ENCODE data around the gene AOPEP. TPM values are rescaled to one million over a fixed set of nuclear protein-coding genes. Genes with fewer than 3 reads are reported as not detected.

Gene AOPEP
- total and polyA plus RNA-seq, 12 donors, result 110 to 250 (median 161) TPM

GRCh38 chr9:95065224-95065623 is 338.7 kb downstream of the AOPEP start:
- Histone ChIP-seq H3K9me3 (no peaks in the 10 kb centered on the region), H3K27me3 (no peaks in the 10 kb centered on the region), H3K36me3 (peaks cover 0 to 98% (median 52%) of the 10 kb centered on the region in 9 donors), H3K27ac (peak overlapping the region; percentile 6 to 72 (median 54)), H3K4me3 (no peak overlapping the region), H3K4me1 (peaks cover 46 to 100% (median 100%) of the 10 kb centered on the region in 9 donors)
- WGBS, 2 donors, result 43 to 49% methylated on average over 11 of the region's 11 CpGs
- no peak for TF ChIP-seq CTCF (IDR thresholded peaks at IDR 0.05)
- DNase-seq, result no peak
- intact Hi-C loops (cut with DNase I), result loop anchor here in 1 of 10 donors (5.0 kb wide), 1 partner anchor 38 kb away; no protein-coding TSS in a partner anchor
- peak in 7 of 8 donors; percentile 16 to 80 (median 42) for ATAC-seq

GRCh38 chr9:95067057-95067456 is 340.6 kb downstream of the AOPEP start:
- peaks cover 0 to 96% (median 45%) of the 10 kb centered on the region in 9 donors for H3K36me3 ChIP-seq
- no peak for TF ChIP-seq CTCF (IDR thresholded peaks at IDR 0.05)
- ATAC-seq, result no peak

GRCh38 chr9:95067897-95068296 is 341.4 kb downstream of the AOPEP start:
- H3K27ac ChIP-seq, result peak overlapping the region in 2 of 10 donors; percentile 16 to 51
- ATAC-seq (no peak), DNase-seq (no peak)
- no peak for TF ChIP-seq CTCF (IDR thresholded peaks at IDR 0.05)
- no peak overlapping the region for H3K4me3 ChIP-seq
- WGBS, 2 donors, result 41% methylated on average over 2 of the region's 2 CpGs
- intact Hi-C loops (cut with DNase I), result loop anchor here in 1 of 10 donors (5.0 kb wide), 1 partner anchor 41 kb away; no protein-coding TSS in a partner anchor
- peaks cover 41 to 100% (median 100%) of the 10 kb centered on the region in 9 donors for H3K4me1 ChIP-seq
- no peaks in the 10 kb centered on the region for H3K9me3 ChIP-seq
- peaks cover 0 to 89% (median 44%) of the 10 kb centered on the region in 9 donors for H3K36me3 ChIP-seq
- H3K27me3 ChIP-seq, result no peaks in the 10 kb centered on the region

More at GRCh38 chr9:95067057-95067456, 340.6 kb downstream of the AOPEP start:
- Histone ChIP-seq H3K4me1 (peaks cover 40 to 100% (median 100%) of the 10 kb centered on the region in 9 donors), H3K4me3 (no peak overlapping the region), H3K27ac (peak overlapping the region in 5 of 10 donors; percentile 4 to 72 (median 17)), H3K27me3 (no peaks in the 10 kb centered on the region), H3K9me3 (no peaks in the 10 kb centered on the region)
- WGBS, 2 donors, result 63 to 66% methylated on average over 6 of the region's 6 CpGs
- intact Hi-C loops (cut with DNase I), result loop anchor here in 1 of 10 donors (5.0 kb wide), 1 partner anchor 40 kb away; no protein-coding TSS in a partner anchor
- no peak for DNase-seq

- intact Hi-C loops (cut with DNase I), result loop anchor here in 1 of 10 donors (10.0 kb wide), 1 partner anchor 286 kb away; no protein-coding TSS in a partner anchor
- Histone ChIP-seq H3K4me1 (peaks cover 35 to 100% (median 96%) of the 10 kb centered on the region in 9 donors), H3K36me3 (peaks cover 0 to 89% (median 17%) of the 10 kb centered on the region in 9 donors), H3K27me3 (no peaks in the 10 kb centered on the region), H3K9me3 (no peaks in the 10 kb centered on the region), H3K27ac (peak overlapping the region in 8 of 10 donors; percentile 9 to 74 (median 53)), H3K4me3 (no peak overlapping the region)
- DNase-seq, result no peak
- ATAC-seq, result peak in 7 of 8 donors; percentile 24 to 74 (median 50)
- 37 to 40% methylated on average over 8 of the region's 8 CpGs for WGBS, 2 donors
- peak in 1 of 9 donors; percentile 25 for TF ChIP-seq CTCF (IDR thresholded peaks at IDR 0.05)
Observed at GRCh38 chr9:95070549-95071021, 344.1 kb downstream of the AOPEP start.
